HAP-1 (cell line): ENCODE measurements around the gene PXK.

Source experiments
- DNase-seq, 2 experiments: peaks; one replicate each; pipeline ENCODE4 v3.0.0-alpha.2; 2016 to 2020; ENCODE audit warnings: low spot score in 2 of 2
- H3K27me3 ChIP-seq: fragments of 250-450 bp; sonication (Bioruptor Pico); 2 replicates; pipeline ENCODE4 v1.5.1; 2020; ENCODE audit warnings: low read depth, mild to moderate bottlenecking, moderate library complexity
- H3K36me3 ChIP-seq: fragments of 250-450 bp; sonication (Bioruptor Pico); replicated peaks from 2 replicates; pipeline ENCODE4 v1.5.1; 2020; ENCODE audit warnings: mild to moderate bottlenecking
- H3K4me1 ChIP-seq: fragments of 250-450 bp; sonication (Bioruptor Pico); 2 replicates; pipeline ENCODE4 v1.5.1; 2020; ENCODE audit warnings: mild to moderate bottlenecking
- H3K4me3 ChIP-seq: fragments of 250-450 bp; sonication (Bioruptor Pico); 2 replicates; pipeline ENCODE4 v1.5.1; 2020; ENCODE audit warnings: mild to moderate bottlenecking, moderate library complexity
- H3K9me3 ChIP-seq: fragments of 250-450 bp; sonication (Bioruptor Pico); 2 replicates; pipeline ENCODE4 v1.5.1; 2020; ENCODE audit warnings: mild to moderate bottlenecking, moderate library complexity
- in situ Hi-C: fragments of 300-500 bp; cut with MboI; formaldehyde crosslinking; loops from 3 replicates; pipeline ENCODE4 v1.14.3; 2020; ENCODE audit warnings: low sequenced_read_pairs, inconsistent platforms, mixed read lengths

Gene PXK

GRCh38 chr3:58387650-58388546, 55.2 kb downstream of the PXK start:
- Histone ChIP-seq H3K36me3 (no peaks in the 10 kb centered on the region; the same call in 1 of the 2 replicates), H3K4me1 (no peaks in the 10 kb centered on the region), H3K9me3 (no peaks in the 10 kb centered on the region), H3K27me3 (no peaks in the 10 kb centered on the region), H3K4me3 (no peak overlapping the region)
- in situ Hi-C loops = no loop called here
- DNase-seq = no peak

- Histone ChIP-seq H3K9me3 (no peaks in the 10 kb centered on the region), H3K27me3 (no peaks in the 10 kb centered on the region), H3K36me3 (no peaks in the 10 kb centered on the region; the same call in 1 of the 2 replicates), H3K4me3 (no peak overlapping the region), H3K4me1 (no peaks in the 10 kb centered on the region)
- in situ Hi-C loops = no loop called here
- DNase-seq = no peak
Observed at GRCh38 chr3:58388550-58389091, 55.9 kb downstream of the PXK start.

GRCh38 chr3:58391156-58391865, 58.6 kb downstream of the PXK start:
- Histone ChIP-seq H3K9me3 (no peaks in the 10 kb centered on the region), H3K27me3 (no peaks in the 10 kb centered on the region), H3K36me3 (peaks cover 17% of the 10 kb centered on the region), H3K4me3 (no peak overlapping the region), H3K4me1 (no peaks in the 10 kb centered on the region)
- in situ Hi-C loops = no loop called here
- no peak for DNase-seq

GRCh38 chr3:58392181-58392580, 59.5 kb downstream of the PXK start:
- Histone ChIP-seq H3K9me3 (no peaks in the 10 kb centered on the region), H3K36me3 (peaks cover 23% of the 10 kb centered on the region), H3K4me1 (no peaks in the 10 kb centered on the region), H3K4me3 (no peak overlapping the region), H3K27me3 (no peaks in the 10 kb centered on the region)
- no peak for DNase-seq
- in situ Hi-C loops = no loop called here

- Histone ChIP-seq H3K36me3 (peaks cover 31% of the 10 kb centered on the region), H3K4me3 (no peak overlapping the region), H3K27me3 (no peaks in the 10 kb centered on the region), H3K9me3 (no peaks in the 10 kb centered on the region), H3K4me1 (no peaks in the 10 kb centered on the region)
- in situ Hi-C loops = no loop called here
- no peak for DNase-seq
Observed at GRCh38 chr3:58394339-58394738, 61.6 kb downstream of the PXK start.

GRCh38 chr3:58398669-58399333, 66.1 kb downstream of the PXK start:
- H3K4me3 ChIP-seq = no peak overlapping the region
- peaks cover 35% of the 10 kb centered on the region for H3K36me3 ChIP-seq
- H3K9me3 ChIP-seq = no peaks in the 10 kb centered on the region
- H3K4me1 ChIP-seq = no peaks in the 10 kb centered on the region
- DNase-seq = no peak
- no peaks in the 10 kb centered on the region for H3K27me3 ChIP-seq
- in situ Hi-C loops = no loop called here

- Histone ChIP-seq H3K4me1 (no peaks in the 10 kb centered on the region), H3K27me3 (no peaks in the 10 kb centered on the region), H3K4me3 (no peak overlapping the region), H3K9me3 (no peaks in the 10 kb centered on the region), H3K36me3 (peaks cover 9% of the 10 kb centered on the region)
- in situ Hi-C loops = no loop called here
- DNase-seq = no peak
Observed at GRCh38 chr3:58403513-58404109, 70.9 kb downstream of the PXK start.

GRCh38 chr3:58404396-58404795, 71.7 kb downstream of the PXK start:
- H3K36me3 ChIP-seq = peaks cover 8% of the 10 kb centered on the region

GRCh38 chr3:58408906-58409305, 76.2 kb downstream of the PXK start:
- in situ Hi-C loops = no loop called here
- H3K27me3 ChIP-seq = no peaks in the 10 kb centered on the region
- H3K36me3 ChIP-seq = peaks cover 5% of the 10 kb centered on the region; the same call in 1 of the 2 replicates
- no peak overlapping the region for H3K4me3 ChIP-seq
- no peak for DNase-seq
- H3K9me3 ChIP-seq = no peaks in the 10 kb centered on the region
- H3K4me1 ChIP-seq = no peaks in the 10 kb centered on the region

More at GRCh38 chr3:58404396-58404795, 71.7 kb downstream of the PXK start:
- Histone ChIP-seq H3K4me1 (no peaks in the 10 kb centered on the region), H3K4me3 (no peak overlapping the region), H3K27me3 (no peaks in the 10 kb centered on the region), H3K9me3 (no peaks in the 10 kb centered on the region)
- in situ Hi-C loops = no loop called here
- DNase-seq = no peak

GRCh38 chr3:58409663-58410062, 77.0 kb downstream of the PXK start:
- peaks cover 5% of the 10 kb centered on the region; the same call in 1 of the 2 replicates for H3K36me3 ChIP-seq
- H3K4me3 ChIP-seq = no peak overlapping the region
- no peaks in the 10 kb centered on the region for H3K4me1 ChIP-seq
- H3K9me3 ChIP-seq = no peaks in the 10 kb centered on the region
- in situ Hi-C loops = loop anchor here (10.0 kb wide), 1 partner anchor 225 kb away; no protein-coding TSS in a partner anchor
- H3K27me3 ChIP-seq = no peaks in the 10 kb centered on the region
- no peak for DNase-seq

GRCh38 chr3:58411036-58411435, 78.3 kb downstream of the PXK start:
- no peak overlapping the region for H3K4me3 ChIP-seq
- H3K36me3 ChIP-seq = peaks cover 5% of the 10 kb centered on the region; the same call in 1 of the 2 replicates
- in situ Hi-C loops = loop anchor here (10.0 kb wide), 1 partner anchor 226 kb away; no protein-coding TSS in a partner anchor
- no peaks in the 10 kb centered on the region for H3K9me3 ChIP-seq
- no peaks in the 10 kb centered on the region for H3K27me3 ChIP-seq
- no peak for DNase-seq
- H3K4me1 ChIP-seq = no peaks in the 10 kb centered on the region

- in situ Hi-C loops = loop anchor here (10.0 kb wide), 1 partner anchor 227 kb away; no protein-coding TSS in a partner anchor
- no peaks in the 10 kb centered on the region for H3K27me3 ChIP-seq
- no peaks in the 10 kb centered on the region for H3K9me3 ChIP-seq
- DNase-seq = no peak
- no peaks in the 10 kb centered on the region for H3K4me1 ChIP-seq
- peaks cover 5% of the 10 kb centered on the region; the same call in 1 of the 2 replicates for H3K36me3 ChIP-seq
- H3K4me3 ChIP-seq = no peak overlapping the region
Observed at GRCh38 chr3:58411851-58412830, 79.4 kb downstream of the PXK start.
